Glutamatergic neuron (in vitro differentiated cells): Measurements from ENCODE around the gene ILKAP. TPM values are rescaled to one million over a fixed set of nuclear protein-coding genes. Genes with fewer than 3 reads are reported as not detected.

Experiments
- DNase-seq: peaks from one replicate; pipeline ENCODE4 v3.0.0; 2022
- H3K27ac Mint-ChIP-seq: one replicate; pipeline ENCODE4 v1.8.0; 2020; ENCODE audit warnings: mild to moderate bottlenecking, mixed read lengths, inconsistent platforms; ENCODE audit not compliant: unreplicated experiment
- H3K27me3 Mint-ChIP-seq: one replicate; pipeline ENCODE4 v1.8.0; 2020; ENCODE audit warnings: mild to moderate bottlenecking, moderate library complexity, mixed read lengths, inconsistent platforms; ENCODE audit not compliant: unreplicated experiment
- H3K36me3 Mint-ChIP-seq: one replicate; pipeline ENCODE4 v1.8.0; 2020; ENCODE audit warnings: mild to moderate bottlenecking, mixed read lengths, inconsistent platforms; ENCODE audit not compliant: unreplicated experiment
- H3K4me1 Mint-ChIP-seq: one replicate; pipeline ENCODE4 v1.8.0; 2020; ENCODE audit warnings: mild to moderate bottlenecking, low read depth, mixed read lengths, inconsistent platforms; ENCODE audit not compliant: unreplicated experiment
- H3K4me3 Mint-ChIP-seq: one replicate; pipeline ENCODE4 v1.8.0; 2020; ENCODE audit warnings: mild to moderate bottlenecking, mixed read lengths, inconsistent platforms; ENCODE audit not compliant: unreplicated experiment
- H3K9me3 Mint-ChIP-seq: one replicate; pipeline ENCODE4 v1.8.0; 2020; ENCODE audit warnings: mild to moderate bottlenecking, moderate library complexity, mixed read lengths, inconsistent platforms; ENCODE audit not compliant: unreplicated experiment
- CTCF ChIP-seq: fragments of 200-600 bp; sonication (generic); IDR thresholded peaks from one replicate; pipeline ENCODE4 v1.5.0; 2021; ENCODE audit not compliant: partially characterized antibody, unreplicated experiment
- total RNA-seq: library from RNA; stranded (reverse); fragmentation: NEBNext Ultra II Directional; extraction: Animal tissue kit (Norgen Biotek cat#: 25700); gene quantifications from one replicate; pipeline ENCODE4 v1.2.1, GENCODE V29; 2021; ENCODE audit not compliant: unreplicated experiment

ILKAP gene
- total RNA-seq, 1 donor from 2014 or later, result 61.3 TPM

GRCh38 chr2:238168196-238169047 is 35.1 kb downstream of the ILKAP start:
- Mint-ChIP-seq H3K36me3 (no peaks in the 10 kb centered on the region), H3K27me3 (peaks cover 18% of the 10 kb centered on the region), H3K27ac (no peak overlapping the region), H3K4me3 (no peak overlapping the region), H3K9me3 (peaks cover 6% of the 10 kb centered on the region), H3K4me1 (peaks cover 3% of the 10 kb centered on the region)
- no peak for DNase-seq
- no peak for TF ChIP-seq CTCF

- H3K36me3 Mint-ChIP-seq, result no peaks in the 10 kb centered on the region
- peaks cover 18% of the 10 kb centered on the region for H3K27me3 Mint-ChIP-seq
- DNase-seq, result no peak
- peaks cover 3% of the 10 kb centered on the region for H3K4me1 Mint-ChIP-seq
- H3K27ac Mint-ChIP-seq, result no peak overlapping the region
- TF ChIP-seq CTCF, result no peak
- H3K9me3 Mint-ChIP-seq, result peaks cover 6% of the 10 kb centered on the region
- H3K4me3 Mint-ChIP-seq, result no peak overlapping the region
Measured at GRCh38 chr2:238167761-238168160, 35.7 kb downstream of the ILKAP start.

- Mint-ChIP-seq H3K4me1 (peaks cover 3% of the 10 kb centered on the region), H3K9me3 (peaks cover 6% of the 10 kb centered on the region), H3K27ac (no peak overlapping the region), H3K36me3 (no peaks in the 10 kb centered on the region), H3K4me3 (no peak overlapping the region), H3K27me3 (peaks cover 18% of the 10 kb centered on the region)
- no peak for TF ChIP-seq CTCF
- no peak for DNase-seq
Measured at GRCh38 chr2:238167344-238167715, 36.2 kb downstream of the ILKAP start.

GRCh38 chr2:238166391-238167343 is 36.8 kb downstream of the ILKAP start:
- H3K27me3 Mint-ChIP-seq, result peaks cover 18% of the 10 kb centered on the region
- no peak for TF ChIP-seq CTCF
- H3K4me1 Mint-ChIP-seq, result peaks cover 2% of the 10 kb centered on the region
- H3K4me3 Mint-ChIP-seq, result no peak overlapping the region
- H3K9me3 Mint-ChIP-seq, result peaks cover 6% of the 10 kb centered on the region
- no peaks in the 10 kb centered on the region for H3K36me3 Mint-ChIP-seq
- H3K27ac Mint-ChIP-seq, result no peak overlapping the region
- no peak for DNase-seq
